T-cell (primary cell): ENCODE data around the gene PTPN11. TPM values are rescaled to one million over a fixed set of nuclear protein-coding genes. Genes with fewer than 3 reads are reported as not detected.
"Not testable (repeated sequence)": the region's sequence is repeated elsewhere in the genome, so short reads cannot be mapped to it uniquely, and the experiment has no call there.

Source experiments
- ATAC-seq, 4 experiments: fragments of 200-7000 bp in 3 of 4; fragments of 150-1000 bp in 1 of 4; cut with Tn5 transposase; replicated peaks in 1 of 4; 1 replicate in 3 of 4; 2 replicates in 1 of 4; pipeline ENCODE4 v1.10.0; 2021; ENCODE audit warnings: moderate library complexity in 3 of 4, mild to moderate bottlenecking in 2 of 4, moderate number of reproducible peaks in 1 of 4
- CTCF ChIA-PET, 2 donors: fragments of 300-600 bp; sonication (Branson Sonifier 250); formaldehyde crosslinking; loops; one replicate each; lab custom pipeline; 2022; ENCODE audit warnings: antibody characterized with exemption in 2 of 2; lab: Charles Lee
- POLR2A ChIA-PET, 2 donors: fragments of 300-600 bp; sonication (Branson Sonifier 250); formaldehyde crosslinking; loops; one replicate each; lab custom pipeline; 2022; ENCODE audit warnings: antibody characterized with exemption in 2 of 2; lab: Charles Lee
- DNase-seq, 35 experiments: peaks; one replicate each; pipeline versions ENCODE4 v3.0.0 to v3.0.0-alpha.2; 2013 to 2023
- H3K27ac ChIP-seq: one replicate; pipeline ENCODE4 v1.5.1; 2013; ENCODE audit warnings: low read length
- H3K27me3 ChIP-seq, 2 experiments: replicated peaks in 1 of 2; 1 replicate in 1 of 2; 2 replicates in 1 of 2; pipeline versions ENCODE4 v1.6.1 to v1.7.0; 2013; ENCODE audit warnings: low read length in 1 of 2, mixed read lengths in 1 of 2; ENCODE audit not compliant: control insufficient read depth in 2 of 2, insufficient read depth in 2 of 2; ENCODE audit errors: extremely low read depth in 1 of 2
- H3K36me3 ChIP-seq, 2 donors: 1 replicate in 1 of 2; 2 replicates in 1 of 2; pipeline versions ENCODE4 v1.6.1 to v1.7.0; 2013; ENCODE audit warnings: low read length in 1 of 2; ENCODE audit not compliant: control insufficient read depth in 2 of 2, insufficient read depth in 1 of 2; ENCODE audit errors: extremely low read depth in 1 of 2
- H3K4me1 ChIP-seq, 2 experiments: 1 replicate in 1 of 2; 2 replicates in 1 of 2; pipeline versions ENCODE4 v1.6.1 to v1.7.0; 2013; ENCODE audit warnings: low read length in 2 of 2, mixed read lengths in 1 of 2; ENCODE audit not compliant: insufficient read depth in 2 of 2, control insufficient read depth in 1 of 2; ENCODE audit errors: extremely low read depth in 1 of 2
- H3K4me3 ChIP-seq, 2 donors: 1 replicate in 1 of 2; 2 replicates in 1 of 2; pipeline versions ENCODE4 v1.5.1 to v1.7.0; 2013; ENCODE audit warnings: mild to moderate bottlenecking in 2 of 2, low read length in 1 of 2, moderate library complexity in 1 of 2; ENCODE audit not compliant: control insufficient read depth in 1 of 2; ENCODE audit errors: extremely low read depth in 1 of 2
- H3K9me3 ChIP-seq: 2 replicates; pipeline ENCODE4 v1.7.0; 2013
- H3K27ac Mint-ChIP-seq, 2 donors: one replicate each; pipeline ENCODE4 v1.8.0; 2020 to 2021; ENCODE audit warnings: mild to moderate bottlenecking in 2 of 2, mixed read lengths in 2 of 2
- H3K27me3 Mint-ChIP-seq, 2 donors: one replicate each; pipeline ENCODE4 v1.8.0; 2021 to 2022; ENCODE audit warnings: mixed read lengths in 2 of 2
- H3K36me3 Mint-ChIP-seq: one replicate; pipeline ENCODE4 v1.8.0; 2021; ENCODE audit warnings: mixed read lengths
- H3K4me1 Mint-ChIP-seq, 3 donors: one replicate each; pipeline ENCODE4 v1.8.0; 2020 to 2022; ENCODE audit warnings: mixed read lengths in 3 of 3, mild to moderate bottlenecking in 1 of 3
- H3K4me3 Mint-ChIP-seq, 3 donors: one replicate each; pipeline ENCODE4 v1.8.0; 2020 to 2022; ENCODE audit warnings: mild to moderate bottlenecking in 3 of 3, mixed read lengths in 3 of 3, moderate library complexity in 3 of 3
- H3K9me3 Mint-ChIP-seq, 3 donors: one replicate each; pipeline ENCODE4 v1.8.0; 2020 to 2022; ENCODE audit warnings: mixed read lengths in 3 of 3
- WGBS: methylation state at CpG from one replicate; pipeline ENCODE4 v1.1.5; 2013; ENCODE audit warnings: missing lambda C conversion rate; ENCODE audit not compliant: insufficient coverage; 5-methylcytosine and 5-hydroxymethylcytosine counted together
- total RNA-seq, 35 experiments: library from RNA in 6 of 35; stranded (reverse) in 6 of 35; fragments of 120-200 nt in 1 of 35; gene quantifications; one replicate each; pipeline versions ENCODE4 v1.2.1 to v1.2.4 and lab custom pipeline; 2013 to 2026

The PTPN11 gene
- total RNA-seq, 5 donors from 2014 or later (not counting 1 experiment from before 2014, with no cell fraction given) = 48.7 to 55.5 (median 53.2) TPM

GRCh38 chr12:112439769-112440168, 21.0 kb downstream of the PTPN11 start:
- POLR2A ChIA-PET = no interaction called here

GRCh38 chr12:112440653-112441052, 21.9 kb downstream of the PTPN11 start:
- H3K9me3 Mint-ChIP-seq, H3K27ac ChIP-seq, DNase-seq, H3K4me3 ChIP-seq, ATAC-seq, H3K27me3 ChIP-seq, H3K36me3 ChIP-seq, H3K4me1 ChIP-seq, H3K27me3 Mint-ChIP-seq, H3K36me3 Mint-ChIP-seq, H3K27ac Mint-ChIP-seq, H3K9me3 ChIP-seq, H3K4me3 Mint-ChIP-seq: not testable (repeated sequence)
- no CpG with 5 or more reads among the region's 9 CpGs for WGBS
- peaks cover 12 to 23% (median 22%) of the 10 kb centered on the region in 3 donors for H3K4me1 Mint-ChIP-seq
- ChIA-PET POLR2A (interaction anchor here in 1 of 2 donors (0.7 kb wide), 1 partner anchor 596 kb away, joined by 3 read pairs; no protein-coding TSS in a partner anchor), CTCF (interaction anchor here in 1 of 2 donors (0.6 kb wide), 1 partner anchor 17 kb away, joined by 6 read pairs; no protein-coding TSS in a partner anchor)

More at GRCh38 chr12:112439769-112440168, 21.0 kb downstream of the PTPN11 start:
- Mint-ChIP-seq H3K27ac (no peak overlapping the region), H3K4me3 (no peak overlapping the region), H3K27me3 (no peaks in the 10 kb centered on the region), H3K36me3 (peaks cover 2% of the 10 kb centered on the region), H3K4me1 (peaks cover 12 to 26% (median 22%) of the 10 kb centered on the region in 3 donors), H3K9me3 (no peaks in the 10 kb centered on the region)
- CTCF ChIA-PET = interaction anchor here (0.6 to 0.7 kb wide), 3 partner anchors 17 to 632 kb away, joined by 3 to 6 read pairs (median 6); no protein-coding TSS in a partner anchor
- Histone ChIP-seq H3K4me3 (no peak overlapping the region), H3K27ac (no peak overlapping the region), H3K4me1 (no peaks in the 10 kb centered on the region), H3K9me3 (no peaks in the 10 kb centered on the region), H3K36me3 (no peaks in the 10 kb centered on the region), H3K27me3 (no peaks in the 10 kb centered on the region)
- ATAC-seq (no peak), DNase-seq (no peak)

GRCh38 chr12:112443916-112444315, 25.2 kb downstream of the PTPN11 start:
- ChIA-PET POLR2A (no interaction called here), CTCF (no interaction called here)
- peaks cover 0 to 18% of the 10 kb centered on the region in 2 donors for H3K36me3 ChIP-seq
- DNase-seq (no peak), ATAC-seq (no peak)
- H3K27ac ChIP-seq = no peak overlapping the region
- H3K4me1 ChIP-seq = peaks cover 0 to 10% of the 10 kb centered on the region in 2 experiments
- H3K4me3 ChIP-seq = no peak overlapping the region
- Mint-ChIP-seq H3K27me3 (no peaks in the 10 kb centered on the region), H3K27ac (no peak overlapping the region), H3K4me3 (no peak overlapping the region), H3K9me3 (no peaks in the 10 kb centered on the region), H3K4me1 (peaks cover 14 to 25% (median 20%) of the 10 kb centered on the region in 3 donors), H3K36me3 (peaks cover 8% of the 10 kb centered on the region)
- no peaks in the 10 kb centered on the region for H3K27me3 ChIP-seq
- no peaks in the 10 kb centered on the region for H3K9me3 ChIP-seq
- WGBS = 93% methylated on average over 2 of the region's 4 CpGs

DNA sequence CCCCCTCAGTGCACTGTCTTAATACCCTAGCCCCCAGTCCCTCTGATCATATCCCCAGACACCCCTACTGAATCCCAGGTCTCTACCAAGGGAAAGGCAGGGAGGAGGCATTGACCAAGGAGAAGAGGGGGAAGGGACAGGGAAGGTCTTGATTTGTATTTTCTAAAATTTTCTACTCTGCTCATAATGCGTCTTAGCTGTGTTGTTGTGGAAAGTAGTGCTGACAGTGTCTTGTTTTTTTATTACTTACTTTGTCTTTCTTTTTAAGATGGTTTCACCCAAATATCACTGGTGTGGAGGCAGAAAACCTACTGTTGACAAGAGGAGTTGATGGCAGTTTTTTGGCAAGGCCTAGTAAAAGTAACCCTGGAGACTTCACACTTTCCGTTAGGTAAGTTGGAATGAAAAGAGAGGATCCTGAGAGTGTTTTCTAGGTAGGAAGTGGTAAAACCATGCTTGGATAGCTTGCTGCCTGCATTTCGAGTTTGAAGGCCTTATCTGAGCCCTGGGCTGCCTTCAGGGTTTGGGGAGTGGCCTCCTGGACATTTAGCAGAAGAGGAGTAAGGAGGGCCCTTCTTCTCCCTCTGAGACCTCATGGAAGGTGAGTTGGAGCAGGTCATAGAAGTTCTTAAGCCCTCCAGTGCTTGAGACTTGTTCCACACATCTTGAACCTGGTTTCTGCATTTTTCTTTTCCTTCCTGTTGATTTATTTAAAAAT, 27.4 kb downstream of the PTPN11 start:
- Mint-ChIP-seq H3K9me3 (no peaks in the 10 kb centered on the region), H3K27ac (peak overlapping the region; percentile 52 to 74), H3K4me1 (peaks cover 14 to 20% (median 16%) of the 10 kb centered on the region in 3 donors), H3K27me3 (no peaks in the 10 kb centered on the region), H3K36me3 (peaks cover 18% of the 10 kb centered on the region), H3K4me3 (no peak overlapping the region)
- POLR2A ChIA-PET = interaction anchor here in 1 of 2 donors (0.6 kb wide), 1 partner anchor 1560 kb away, joined by 5 read pairs; no protein-coding TSS in a partner anchor
- ATAC-seq = no peak
- CTCF ChIA-PET = interaction anchor here in 1 of 2 donors (0.6 kb wide), 1 partner anchor 242 kb away, joined by 3 read pairs; no protein-coding TSS in a partner anchor
- no peak overlapping the region for H3K27ac ChIP-seq
- no peaks in the 10 kb centered on the region for H3K9me3 ChIP-seq
- H3K4me1 ChIP-seq = peaks cover 0 to 10% of the 10 kb centered on the region in 2 experiments
- H3K27me3 ChIP-seq = no peaks in the 10 kb centered on the region
- H3K36me3 ChIP-seq = peaks cover 7 to 31% of the 10 kb centered on the region in 2 donors
- 100% methylated on average over 1 of the region's 3 CpGs for WGBS
- H3K4me3 ChIP-seq = no peak overlapping the region
- DNase-seq = no peak

DNA sequence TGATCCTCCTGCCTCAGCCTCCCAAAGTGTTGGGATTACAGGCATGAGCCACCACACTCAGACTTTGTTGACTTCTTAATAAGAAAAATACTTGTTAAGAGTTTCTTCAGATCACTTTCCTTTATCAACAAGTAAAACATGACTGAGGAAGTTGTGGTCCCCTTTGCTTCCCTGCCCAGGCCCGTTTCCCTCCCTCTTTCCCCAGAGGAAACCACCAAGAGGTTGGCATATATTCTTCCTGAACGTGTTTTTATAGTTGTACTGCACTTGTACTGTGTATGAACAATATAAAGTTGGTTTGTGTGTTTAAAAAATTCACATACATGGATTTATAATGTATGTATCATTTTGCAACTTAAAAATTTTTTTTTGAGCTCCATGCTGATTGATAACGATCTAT, 28.4 kb downstream of the PTPN11 start:
- Mint-ChIP-seq H3K9me3 (no peaks in the 10 kb centered on the region), H3K36me3 (peaks cover 21% of the 10 kb centered on the region), H3K4me3 (no peak overlapping the region), H3K4me1 (peaks cover 14 to 20% (median 16%) of the 10 kb centered on the region in 3 donors), H3K27me3 (no peaks in the 10 kb centered on the region), H3K27ac (peak overlapping the region; percentile 54 to 80)
- ChIA-PET CTCF (no interaction called here), POLR2A (interaction anchor here in 1 of 2 donors (0.7 kb wide), 1 partner anchor 685 kb away, joined by 4 read pairs; no protein-coding TSS in a partner anchor)
- Histone ChIP-seq H3K9me3 (no peaks in the 10 kb centered on the region), H3K27ac (no peak overlapping the region), H3K4me3 (no peak overlapping the region), H3K36me3 (peaks cover 7 to 36% of the 10 kb centered on the region in 2 donors), H3K27me3 (no peaks in the 10 kb centered on the region), H3K4me1 (peaks cover 0 to 10% of the 10 kb centered on the region in 2 experiments)
- no peak for DNase-seq
- no peak for ATAC-seq
- WGBS = no CpG with 5 or more reads among the region's 3 CpGs

GRCh38 chr12:112448165-112448564, 29.4 kb downstream of the PTPN11 start:
- H3K27ac ChIP-seq, POLR2A ChIA-PET, H3K4me3 Mint-ChIP-seq, H3K4me1 ChIP-seq, ATAC-seq, DNase-seq, H3K9me3 ChIP-seq, H3K27me3 ChIP-seq, H3K9me3 Mint-ChIP-seq, CTCF ChIA-PET, H3K27me3 Mint-ChIP-seq, H3K4me3 ChIP-seq: not testable (repeated sequence)
- peaks cover 14 to 18% (median 16%) of the 10 kb centered on the region in 3 donors for H3K4me1 Mint-ChIP-seq
- peaks cover 7 to 42% of the 10 kb centered on the region in 2 donors for H3K36me3 ChIP-seq
- H3K36me3 Mint-ChIP-seq = peaks cover 26% of the 10 kb centered on the region
- peak overlapping the region in 1 of 2 donors; percentile 52 for H3K27ac Mint-ChIP-seq
- no CpG with 5 or more reads among the region's 2 CpGs for WGBS
